Neuronal stem cell (in vitro differentiated cells): ENCODE results near the gene HOXD4.

Experiments
- DNase-seq: peaks from one replicate; pipeline ENCODE4 v3.0.0-alpha.2; 2013; ENCODE audit warnings: low spot score
- H2AFZ ChIP-seq: one replicate; pipeline ENCODE4 v1.6.1; 2013; ENCODE audit warnings: mild to moderate bottlenecking, low read length, inconsistent platforms
- H2AK5ac ChIP-seq: 2 replicates; pipeline ENCODE4 v1.6.1; 2013; ENCODE audit warnings: low read depth, mild to moderate bottlenecking, inconsistent platforms, low read length, moderate library complexity, mixed read lengths
- H2BK120ac ChIP-seq: 2 replicates; pipeline ENCODE4 v1.6.1; 2013; ENCODE audit warnings: low read depth, mild to moderate bottlenecking, inconsistent platforms, low read length, moderate library complexity, mixed read lengths
- H2BK12ac ChIP-seq: one replicate; pipeline ENCODE4 v1.6.1; 2013; ENCODE audit warnings: low read length, inconsistent platforms
- H2BK15ac ChIP-seq: 2 replicates; pipeline ENCODE4 v1.6.1; 2013; ENCODE audit warnings: mild to moderate bottlenecking, low read length, inconsistent platforms, mixed read lengths
- H2BK5ac ChIP-seq: one replicate; pipeline ENCODE4 v1.6.1; 2013; ENCODE audit warnings: inconsistent platforms, mild to moderate bottlenecking, low read length, moderate library complexity
- H3K14ac ChIP-seq: one replicate; pipeline ENCODE4 v1.6.1; 2013; ENCODE audit warnings: low read length, inconsistent platforms
- H3K18ac ChIP-seq: 2 replicates; pipeline ENCODE4 v1.6.1; 2013; ENCODE audit warnings: low read length, inconsistent platforms
- H3K23ac ChIP-seq: 2 replicates; pipeline ENCODE4 v1.6.1; 2013; ENCODE audit warnings: low read depth, mild to moderate bottlenecking, mixed read lengths, low read length, inconsistent platforms; ENCODE audit not compliant: poor library complexity
- H3K27ac ChIP-seq: replicated peaks from 3 replicates; pipeline ENCODE4 v1.5.1; 2013; ENCODE audit warnings: low read length, inconsistent platforms
- H3K27me3 ChIP-seq, 3 experiments: 2 replicates each; pipeline ENCODE4 v1.6.1; 2013; ENCODE audit warnings: low read length in 3 of 3, mild to moderate bottlenecking in 2 of 3, inconsistent platforms in 1 of 3, low read depth in 1 of 3, mixed read lengths in 1 of 3, moderate library complexity in 1 of 3; ENCODE audit not compliant: control insufficient read depth in 3 of 3, insufficient read depth in 3 of 3
- H3K36me3 ChIP-seq, 2 donors: replicated peaks in 1 of 2; 2 replicates each; pipeline ENCODE4 v1.6.1; 2013; ENCODE audit warnings: low read length in 2 of 2; ENCODE audit not compliant: control insufficient read depth in 2 of 2, insufficient read depth in 2 of 2
- H3K4ac ChIP-seq: 2 replicates; pipeline ENCODE4 v1.6.1; 2013; ENCODE audit warnings: inconsistent platforms, mild to moderate bottlenecking, low read length, moderate library complexity
- H3K4me1 ChIP-seq, 2 donors: 1 replicate in 1 of 2; 2 replicates in 1 of 2; pipeline ENCODE4 v1.6.1; 2013; ENCODE audit warnings: low read length in 2 of 2, low read depth in 1 of 2; ENCODE audit not compliant: control insufficient read depth in 2 of 2, insufficient read depth in 1 of 2
- H3K4me2 ChIP-seq: one replicate; pipeline ENCODE4 v1.6.1; 2013; ENCODE audit warnings: mild to moderate bottlenecking, low read length, inconsistent platforms; ENCODE audit not compliant: insufficient read depth, poor library complexity, severe bottlenecking
- H3K4me3 ChIP-seq, 2 donors: 2 replicates each; pipeline ENCODE4 v1.5.1; 2013; ENCODE audit warnings: low read length in 2 of 2, mild to moderate bottlenecking in 2 of 2, inconsistent platforms in 1 of 2, moderate library complexity in 1 of 2
- H3K79me1 ChIP-seq: one replicate; pipeline ENCODE4 v1.6.1; 2013; ENCODE audit warnings: low read depth, mild to moderate bottlenecking, inconsistent platforms, low read length, moderate library complexity
- H3K9ac ChIP-seq: one replicate; pipeline ENCODE4 v1.6.1; 2013; ENCODE audit warnings: mild to moderate bottlenecking, low read depth, low read length, inconsistent platforms; ENCODE audit not compliant: poor library complexity
- H3K9me3 ChIP-seq, 2 donors: replicated peaks in 1 of 2; 2 replicates each; pipeline versions ENCODE3 to v1.6.1; 2013; ENCODE audit warnings: low read length in 2 of 2, mild to moderate bottlenecking in 2 of 2, inconsistent platforms in 1 of 2, low read depth in 1 of 2, mixed read lengths in 1 of 2, moderate library complexity in 1 of 2; ENCODE audit not compliant: control insufficient read depth in 2 of 2, insufficient read depth in 1 of 2
- H4K8ac ChIP-seq: one replicate; pipeline ENCODE4 v1.6.1; 2013; ENCODE audit warnings: low read depth, mild to moderate bottlenecking, inconsistent platforms, low read length, moderate library complexity
- H4K91ac ChIP-seq: one replicate; pipeline ENCODE4 v1.6.1; 2013; ENCODE audit warnings: low read length, low read depth, mild to moderate bottlenecking, inconsistent platforms; ENCODE audit not compliant: poor library complexity
- WGBS, 2 donors: extraction: QIAGEN DNeasy Blood & Tissue Kit; methylation state at CpG; one replicate each; pipeline ENCODE4 v1.1.7; 2013; ENCODE audit warnings: missing lambda C conversion rate in 2 of 2, mixed read lengths in 1 of 2; ENCODE audit not compliant: insufficient read length in 2 of 2, insufficient replicate concordance in 1 of 2; ENCODE audit errors: extremely low coverage in 2 of 2; 5-methylcytosine and 5-hydroxymethylcytosine counted together

The HOXD4 gene

GRCh38 chr2:176152350-176153181 is 1.2 kb downstream of the HOXD4 start:
- H3K18ac ChIP-seq = no peak overlapping the region
- H3K4me3 ChIP-seq = no peak overlapping the region
- peaks cover 0 to 2% of the 10 kb centered on the region in 2 donors for H3K4me1 ChIP-seq
- DNase-seq = no peak
- no peak overlapping the region for H3K23ac ChIP-seq
- H3K9ac ChIP-seq = no peak overlapping the region
- no peak overlapping the region for H2BK5ac ChIP-seq
- no peaks in the 10 kb centered on the region for H3K36me3 ChIP-seq
- no peak overlapping the region for H3K27ac ChIP-seq
- H2BK120ac ChIP-seq = no peak overlapping the region
- H3K4ac ChIP-seq = no peak overlapping the region
- no peak overlapping the region for H4K8ac ChIP-seq
- no CpG with 5 or more reads among the region's 48 CpGs for WGBS, 2 donors
- peaks cover 74 to 100% (median 97%) of the 10 kb centered on the region in 3 experiments for H3K27me3 ChIP-seq
- no peak overlapping the region for H2AK5ac ChIP-seq
- H2BK15ac ChIP-seq = no peak overlapping the region
- H3K4me2 ChIP-seq = no peak overlapping the region
- H3K14ac ChIP-seq = no peak overlapping the region
- peak overlapping the region; percentile 49 for H2AFZ ChIP-seq
- no peak overlapping the region for H2BK12ac ChIP-seq
- H3K9me3 ChIP-seq = peaks cover 0 to 10% of the 10 kb centered on the region in 2 donors
- no peaks in the 10 kb centered on the region for H3K79me1 ChIP-seq
- no peak overlapping the region for H4K91ac ChIP-seq

GRCh38 chr2:176154576-176155252 is 3.4 kb downstream of the HOXD4 start:
- H4K8ac ChIP-seq = no peak overlapping the region
- no peak overlapping the region for H3K4ac ChIP-seq
- no peaks in the 10 kb centered on the region for H3K36me3 ChIP-seq
- no peak overlapping the region for H2BK15ac ChIP-seq
- no peak overlapping the region for H3K18ac ChIP-seq
- H3K23ac ChIP-seq = no peak overlapping the region
- H2BK120ac ChIP-seq = no peak overlapping the region
- no peak overlapping the region for H3K4me3 ChIP-seq
- peaks cover 0 to 9% of the 10 kb centered on the region in 2 donors for H3K4me1 ChIP-seq
- no peak for DNase-seq
- H3K27me3 ChIP-seq = peaks cover 70 to 100% (median 97%) of the 10 kb centered on the region in 3 experiments
- WGBS, 2 donors = no CpG with 5 or more reads among the region's 11 CpGs
- peaks cover 0 to 8% of the 10 kb centered on the region in 2 donors for H3K9me3 ChIP-seq
- no peak overlapping the region for H2BK12ac ChIP-seq
- no peak overlapping the region for H2AK5ac ChIP-seq
- H2BK5ac ChIP-seq = no peak overlapping the region
- no peak overlapping the region for H4K91ac ChIP-seq
- H3K9ac ChIP-seq = no peak overlapping the region
- no peak overlapping the region for H2AFZ ChIP-seq
- no peak overlapping the region for H3K14ac ChIP-seq
- H3K79me1 ChIP-seq = no peaks in the 10 kb centered on the region
- H3K27ac ChIP-seq = no peak overlapping the region
- no peak overlapping the region for H3K4me2 ChIP-seq

GRCh38 chr2:176155356-176156044 is 4.2 kb downstream of the HOXD4 start:
- H3K4ac ChIP-seq = no peak overlapping the region
- H2AFZ ChIP-seq = no peak overlapping the region
- H4K8ac ChIP-seq = no peak overlapping the region
- H3K18ac ChIP-seq = no peak overlapping the region
- peaks cover 0 to 8% of the 10 kb centered on the region in 2 donors for H3K9me3 ChIP-seq
- no peak overlapping the region for H3K27ac ChIP-seq
- H2BK12ac ChIP-seq = no peak overlapping the region
- H3K36me3 ChIP-seq = no peaks in the 10 kb centered on the region
- H3K4me2 ChIP-seq = no peak overlapping the region
- WGBS, 2 donors = no CpG with 5 or more reads among the region's 6 CpGs
- H4K91ac ChIP-seq = no peak overlapping the region
- no peak overlapping the region for H2BK5ac ChIP-seq
- H3K9ac ChIP-seq = no peak overlapping the region
- H3K27me3 ChIP-seq = peaks cover 71 to 100% (median 97%) of the 10 kb centered on the region in 3 experiments
- no peak overlapping the region for H3K23ac ChIP-seq
- H2BK15ac ChIP-seq = no peak overlapping the region
- no peak overlapping the region for H3K4me3 ChIP-seq
- no peak overlapping the region for H2BK120ac ChIP-seq
- H2AK5ac ChIP-seq = no peak overlapping the region
- no peak for DNase-seq
- H3K4me1 ChIP-seq = peaks cover 0 to 16% of the 10 kb centered on the region in 2 donors
- no peaks in the 10 kb centered on the region for H3K79me1 ChIP-seq
- H3K14ac ChIP-seq = no peak overlapping the region
